ENCODE measurements around the gene PLIN1.

Gene PLIN1

DNA sequence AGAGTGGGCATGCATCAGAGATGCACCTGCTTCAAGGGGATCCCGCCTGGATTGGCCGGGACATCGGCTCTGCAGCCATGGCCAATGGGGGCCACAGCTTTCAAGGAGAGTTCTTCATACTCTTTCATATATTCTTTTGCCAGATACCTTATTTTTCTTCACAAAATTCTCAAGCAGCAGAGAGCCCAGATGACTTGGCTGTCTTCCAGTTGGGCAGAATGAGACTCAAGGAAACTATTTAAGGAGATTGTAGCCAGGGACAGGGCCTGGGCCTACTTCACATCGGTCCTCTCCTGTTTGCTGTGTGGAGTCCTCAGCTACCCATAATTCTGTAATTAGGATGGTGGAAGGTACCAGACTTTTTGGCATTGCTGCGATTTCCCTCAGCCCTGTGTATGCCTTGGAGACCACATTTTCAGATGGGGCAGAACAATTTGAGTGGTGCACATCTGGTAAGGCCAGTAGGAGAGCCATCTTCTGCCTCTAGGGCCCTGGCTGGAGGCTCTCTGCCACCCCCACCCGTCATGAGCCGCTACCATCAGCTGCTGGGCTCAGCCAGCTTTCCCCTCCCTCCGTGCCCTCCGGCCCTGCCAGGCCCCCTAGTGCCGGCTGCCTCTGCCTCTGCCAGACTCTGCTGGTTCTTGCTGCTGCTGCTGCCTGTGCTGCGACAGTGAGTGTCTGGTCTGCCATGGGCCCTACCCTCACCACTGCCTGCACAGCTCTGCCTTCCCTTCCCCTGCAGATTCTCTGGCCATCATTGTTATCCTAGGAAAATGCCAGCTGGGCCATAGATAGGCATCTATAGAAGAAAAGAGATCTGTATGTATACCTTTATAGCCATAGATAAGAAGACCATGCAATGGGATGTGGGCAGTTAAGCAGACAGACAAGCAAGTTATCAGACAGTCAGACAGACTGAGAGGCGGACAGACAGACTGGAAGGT is 6.7 kb downstream of the PLIN1 start:
- no peak for DNase-seq (ENCODE audit: low read depth in 1 of 2, low spot score in 1 of 2)

- DNase-seq (ENCODE audit: low read depth in 1 of 2, low spot score in 1 of 2), result no peak
Measured at GRCh38 chr15:89671687-89672086, 7.5 kb downstream of the PLIN1 start.

DNA sequence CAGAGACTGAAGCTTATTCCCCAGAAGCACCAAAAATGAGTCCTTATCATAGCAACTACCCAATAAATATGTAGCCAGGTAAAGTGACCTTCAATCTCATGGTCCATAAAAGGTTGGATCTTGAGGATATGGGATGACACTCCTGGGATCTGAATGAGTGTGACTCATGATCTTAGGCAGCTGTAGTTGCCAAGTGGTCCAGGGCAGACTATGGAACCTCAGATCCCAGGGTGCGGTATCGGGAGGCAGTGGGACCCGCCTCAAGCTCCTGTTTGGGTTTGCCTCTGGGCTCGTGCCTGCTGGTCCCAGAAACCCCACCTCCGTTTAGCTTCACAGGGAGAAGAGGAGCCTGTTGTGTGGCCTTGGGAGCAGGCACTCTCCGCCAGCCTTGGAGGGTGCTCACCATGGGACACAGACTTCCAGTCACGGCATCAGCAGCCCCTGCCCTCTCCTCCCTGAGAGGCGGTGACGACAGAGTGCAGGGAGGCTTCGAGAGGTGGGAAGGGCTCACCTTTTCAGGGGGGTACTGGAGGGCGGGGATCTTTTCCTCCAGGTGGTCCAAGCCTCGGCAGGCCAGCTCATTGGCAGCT is 8.1 kb downstream of the PLIN1 start:
- no peak for DNase-seq (ENCODE audit: low read depth in 1 of 2, low spot score in 1 of 2)

- no peak for DNase-seq (ENCODE audit: low read depth in 1 of 2, low spot score in 1 of 2)
Measured at GRCh38 chr15:89669941-89670340, 9.2 kb downstream of the PLIN1 start.

- no peak for DNase-seq (ENCODE audit: low read depth in 1 of 2, low spot score in 1 of 2)
Measured at GRCh38 chr15:89669309-89669865, 9.8 kb downstream of the PLIN1 start.

GRCh38 chr15:89668171-89668570 is 11.0 kb downstream of the PLIN1 start:
- DNase-seq (ENCODE audit: low read depth in 1 of 2, low spot score in 1 of 2), result no peak

DNA sequence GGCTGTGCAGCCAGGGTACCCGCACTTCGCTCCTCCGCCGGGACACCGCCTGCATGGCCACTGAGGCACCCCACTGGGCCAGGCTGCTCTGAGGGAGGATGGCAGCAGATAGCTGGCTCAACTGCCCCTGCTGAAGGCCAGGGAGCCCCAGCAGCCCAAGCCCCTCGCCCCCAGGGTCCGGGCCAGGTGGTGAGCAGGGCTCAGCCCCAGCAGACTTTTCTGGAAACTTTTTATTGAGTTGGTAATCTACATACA is 11.5 kb downstream of the PLIN1 start:
- DNase-seq (ENCODE audit: low read depth in 1 of 2, low spot score in 1 of 2), result no peak

GRCh38 chr15:89666858-89667705 is 12.1 kb downstream of the PLIN1 start:
- no peak for DNase-seq (ENCODE audit: low read depth in 1 of 2, low spot score in 1 of 2)

- no peak for DNase-seq (ENCODE audit: low read depth in 1 of 2, low spot score in 1 of 2)
Measured at GRCh38 chr15:89666184-89666857, 12.8 kb downstream of the PLIN1 start.

GRCh38 chr15:89665449-89666181 is 13.6 kb downstream of the PLIN1 start:
- DNase-seq (ENCODE audit: low read depth in 1 of 2, low spot score in 1 of 2), result no peak

DNA sequence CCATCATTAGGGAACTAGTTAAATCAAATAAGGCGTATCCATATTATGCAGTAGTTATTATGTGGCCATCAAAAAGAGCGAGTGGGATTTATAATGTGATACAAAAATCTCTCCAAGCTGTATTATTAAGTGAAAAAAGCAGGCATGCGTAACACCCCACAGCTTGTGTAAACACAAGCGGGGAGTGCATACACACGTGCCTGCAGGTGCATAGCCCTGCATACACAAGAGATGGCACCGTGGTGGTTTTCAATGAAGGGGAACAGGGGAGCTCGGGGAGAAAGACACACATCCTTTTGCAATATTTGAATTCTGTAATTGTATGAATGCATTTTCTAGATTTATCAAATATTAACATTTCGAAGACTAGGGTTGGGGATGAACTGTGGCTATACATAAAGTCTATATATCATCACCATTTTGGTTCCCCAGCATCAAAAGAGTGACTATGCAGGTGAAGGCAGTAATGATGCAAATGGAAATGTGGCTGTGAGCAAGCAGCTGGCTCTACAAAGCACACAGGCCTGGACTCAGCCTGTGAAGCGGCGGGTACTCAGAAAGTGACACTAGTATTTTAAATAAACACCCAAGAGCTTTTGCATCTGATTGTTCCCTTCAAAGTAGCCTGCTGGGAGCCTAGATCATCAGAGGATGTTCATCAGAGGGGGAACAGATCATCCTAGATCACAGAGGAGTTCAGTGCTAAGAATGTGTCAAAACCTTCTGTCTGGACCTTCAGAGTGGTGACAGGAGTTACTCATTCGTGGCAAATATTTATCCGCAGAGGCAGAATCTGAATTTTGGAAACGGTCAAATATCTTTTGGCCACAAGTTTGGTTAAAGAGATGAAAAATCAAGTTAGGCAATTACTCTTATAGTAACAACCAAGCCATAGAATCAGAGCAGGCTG is 14.5 kb downstream of the PLIN1 start:
- DNase-seq (ENCODE audit: low read depth in 1 of 2, low spot score in 1 of 2), result no peak

- no peak for DNase-seq (ENCODE audit: low read depth in 1 of 2, low spot score in 1 of 2)
Measured at GRCh38 chr15:89662893-89663626, 16.1 kb downstream of the PLIN1 start.

DNA sequence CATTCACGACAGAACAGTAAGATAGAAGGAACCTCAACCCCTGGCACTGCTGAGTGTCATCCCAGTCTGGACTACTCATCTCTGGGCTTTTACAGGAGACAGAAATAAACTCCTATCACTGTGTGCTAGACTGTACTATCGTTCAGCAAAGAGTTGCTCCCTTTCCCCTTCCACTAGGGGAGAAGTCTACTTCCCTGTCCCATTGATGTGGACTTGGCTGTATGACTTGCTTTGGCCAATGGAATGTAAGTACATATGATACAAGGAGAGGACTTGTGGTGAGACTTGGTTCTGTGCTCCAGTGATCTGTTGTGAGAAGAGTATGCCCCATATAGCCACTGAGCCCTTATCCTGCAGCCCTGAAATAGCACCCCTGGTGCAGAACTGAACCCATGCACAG is 18.6 kb downstream of the PLIN1 start:
- DNase-seq (ENCODE audit: low read depth in 1 of 2, low spot score in 1 of 2), result no peak

GRCh38 chr15:89659295-89659694 is 19.9 kb downstream of the PLIN1 start:
- no peak for DNase-seq (ENCODE audit: low read depth in 1 of 2, low spot score in 1 of 2)

DNA sequence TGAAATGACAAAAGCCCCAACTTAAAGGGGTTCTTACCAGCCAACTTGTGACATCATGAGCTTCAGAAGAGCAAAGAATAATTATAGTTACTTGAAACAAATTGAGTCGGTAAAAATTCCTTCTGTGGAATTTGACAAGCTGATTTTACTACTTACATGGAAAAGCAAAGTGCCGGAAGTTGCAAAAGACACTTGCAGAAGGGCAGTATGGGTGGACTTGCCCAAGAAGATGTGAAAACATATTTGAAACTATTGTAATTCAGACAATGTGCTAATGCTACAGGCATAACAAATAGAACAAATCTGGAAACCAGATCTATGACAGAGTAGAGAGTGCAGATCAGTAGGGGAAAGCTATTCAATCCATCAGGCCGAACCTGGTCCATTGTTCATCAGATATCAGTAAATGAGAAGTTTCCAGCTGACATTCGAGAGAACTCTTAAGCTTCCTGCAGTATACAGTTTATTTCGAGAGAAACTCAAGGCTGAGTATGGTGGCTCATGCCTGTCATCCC is 21.4 kb downstream of the PLIN1 start:
- no peak for DNase-seq (ENCODE audit: low read depth in 1 of 2, low spot score in 1 of 2)

DNA sequence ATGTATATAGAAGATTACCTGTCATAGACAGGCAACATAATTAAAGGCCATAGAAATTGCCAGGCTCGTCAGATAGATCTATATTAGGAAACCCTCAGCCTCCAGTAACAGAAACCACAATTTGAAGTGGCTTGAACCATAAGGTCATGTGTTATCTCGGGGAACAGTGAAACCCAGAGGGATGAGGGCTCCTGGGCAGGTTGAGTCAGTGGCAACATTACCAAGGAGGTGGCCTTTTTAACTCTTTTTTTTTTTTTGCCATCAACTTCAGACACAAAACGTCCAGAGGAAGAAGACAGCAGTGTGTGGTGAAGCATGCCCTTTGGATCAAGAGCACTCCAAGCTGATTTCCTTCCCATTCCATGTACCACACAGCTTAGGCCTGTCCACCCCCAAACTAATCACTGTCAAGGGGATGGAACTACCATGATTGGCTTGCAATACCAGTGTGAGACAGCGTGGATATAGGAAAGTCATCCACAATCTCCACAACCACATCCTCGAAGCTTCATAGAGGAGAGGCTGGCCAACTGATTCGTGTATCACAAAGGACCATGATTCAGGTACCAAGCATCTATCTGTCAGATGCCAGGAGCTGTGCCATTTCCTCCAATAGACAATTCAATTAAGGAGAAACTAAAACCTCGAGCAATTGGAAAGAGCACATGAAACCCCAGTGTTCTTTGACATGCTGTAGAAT is 22.9 kb downstream of the PLIN1 start:
- no peak for DNase-seq (ENCODE audit: low read depth in 1 of 2, low spot score in 1 of 2)

DNA sequence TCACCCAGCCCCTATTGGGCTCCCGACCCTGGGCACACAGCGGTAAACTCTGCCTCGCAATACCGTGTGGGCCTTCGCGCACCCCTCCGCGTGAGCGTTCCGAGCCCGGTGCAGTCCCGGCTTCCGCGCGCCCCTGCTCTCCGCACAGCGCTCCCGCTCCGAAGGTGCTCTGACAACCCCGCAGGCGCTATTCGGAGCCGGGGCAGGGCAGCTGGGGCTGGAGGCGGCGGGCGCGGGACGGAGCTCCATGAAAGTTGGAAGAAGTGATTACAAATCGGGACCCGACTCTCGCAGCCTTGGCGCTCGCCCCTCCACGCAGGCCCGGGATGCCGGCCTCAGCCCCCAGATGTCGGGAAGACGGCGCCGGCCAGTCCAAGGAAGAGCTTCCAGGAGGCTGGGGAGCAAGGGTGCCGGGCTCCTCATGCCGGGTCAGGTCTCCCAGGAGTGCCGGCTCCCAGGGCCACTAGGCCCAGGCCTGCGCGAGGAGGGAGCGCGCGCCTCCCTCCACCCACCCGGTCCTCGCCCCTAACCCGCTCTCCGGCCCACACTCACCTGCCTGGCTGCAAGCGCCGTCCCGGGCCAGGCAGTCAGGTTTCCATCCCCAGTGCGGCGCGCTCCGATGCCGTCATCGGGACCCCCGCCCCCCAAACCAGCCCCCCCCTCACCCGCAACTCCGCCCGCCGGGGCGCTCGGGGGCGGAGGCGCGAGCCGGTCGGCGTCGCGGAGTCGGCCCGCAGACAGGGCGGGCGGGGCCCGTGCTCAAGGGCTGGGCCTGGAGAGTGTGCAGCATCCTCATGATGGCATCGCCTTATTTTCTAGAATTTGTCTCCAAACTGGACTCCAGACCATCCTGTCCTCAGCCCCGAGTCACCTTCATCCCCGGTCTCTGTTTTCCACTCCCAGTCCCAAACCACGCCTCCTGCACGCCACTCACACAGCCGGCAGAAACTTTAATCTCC is 24.0 kb downstream of the PLIN1 start, which contains the start of gene KIF7:
Gene KIF7, minus strand, starts transcription at position 621 of the 959 bp plus-strand sequence. CDS start 2,537 bp downstream, outside the sequence.
- no peak for DNase-seq (ENCODE audit: low read depth in 1 of 2, low spot score in 1 of 2)

All from activated T-helper 1 cell treated with anti-CD3 and anti-CD28 coated beads, Interleukin-2, amount 50 U/mL, for 16 hours (primary cell).